ENCODE measurements around the gene ITPRIPL1.
A peak's percentile ranks its signal among the peaks of the same experiment; 100 is the strongest.

The ITPRIPL1 gene

DNA sequence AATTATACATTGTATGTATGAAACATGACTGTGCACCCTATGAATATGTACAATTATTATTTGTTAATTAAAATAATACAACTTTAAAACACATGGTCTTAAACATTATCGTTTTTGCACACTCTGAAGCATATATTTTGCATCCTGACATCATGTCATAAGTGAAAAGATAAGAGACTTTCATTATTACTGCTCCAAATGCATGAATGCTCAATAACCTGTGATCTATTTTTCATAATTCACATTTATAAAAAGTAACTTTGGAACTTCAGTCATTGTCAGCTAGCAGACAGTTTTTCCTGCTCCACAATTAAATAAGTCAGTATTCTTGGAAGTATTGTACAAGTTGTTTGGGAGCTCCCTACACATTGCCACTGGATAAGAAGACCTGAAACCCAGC is 1.3 kb upstream of the ITPRIPL1 start:
- no peak for DNase-seq

DNA sequence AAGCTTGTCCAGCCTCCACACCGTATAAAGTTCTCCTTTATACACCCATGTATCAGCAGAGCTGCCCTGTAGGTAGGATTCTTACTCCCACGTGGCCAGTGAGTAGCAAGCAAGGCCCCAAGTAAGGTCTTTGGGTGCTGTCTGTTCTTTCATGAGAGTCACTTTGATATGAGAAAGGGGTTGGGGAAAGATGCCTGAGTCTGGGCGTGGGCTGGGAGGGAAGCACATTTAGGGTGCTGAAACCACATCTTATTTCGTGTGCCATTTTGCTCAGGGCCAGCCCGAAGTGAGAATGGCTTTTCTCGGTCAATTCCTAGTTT is 436 bp upstream of the ITPRIPL1 start:
- DNase-seq: no peak

DNA sequence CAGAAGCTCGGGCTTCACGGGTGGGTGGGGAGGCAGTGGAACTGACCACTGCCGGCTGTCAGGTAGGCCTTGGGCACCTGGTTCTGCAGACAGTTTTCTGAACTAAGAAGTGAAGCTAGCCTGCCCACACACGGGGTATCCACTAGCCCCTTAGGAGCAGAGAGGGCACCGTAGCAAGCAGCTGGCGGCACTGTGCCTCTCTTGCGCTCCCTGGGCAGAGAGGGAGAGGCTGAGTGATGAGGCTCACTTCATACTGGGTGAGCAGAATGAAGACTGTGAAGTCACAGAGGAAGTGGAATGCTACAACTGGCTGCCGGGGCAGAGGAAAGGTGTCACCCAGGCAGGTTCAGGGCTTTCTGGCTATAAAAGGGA is 753 bp downstream of the ITPRIPL1 start:
- no peak for DNase-seq

DNA sequence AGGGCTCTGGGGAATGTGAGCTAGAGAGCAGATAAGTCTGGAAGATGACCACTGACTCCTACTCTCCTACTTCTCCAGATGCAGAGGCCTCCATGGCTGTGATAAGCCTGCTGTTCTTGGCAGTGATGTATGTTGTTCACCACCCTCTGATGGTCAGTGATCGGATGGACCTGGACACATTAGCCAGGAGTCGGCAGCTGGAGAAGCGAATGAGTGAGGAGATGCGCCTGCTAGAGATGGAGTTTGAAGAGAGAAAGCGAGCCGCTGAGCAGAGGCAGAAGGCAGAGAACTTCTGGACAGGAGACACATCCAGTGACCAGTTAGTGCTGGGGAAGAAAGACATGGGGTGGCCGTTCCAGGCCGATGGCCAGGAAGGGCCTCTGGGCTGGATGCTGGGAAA is 1.4 kb downstream of the ITPRIPL1 start:
- DNase-seq: no peak

DNA sequence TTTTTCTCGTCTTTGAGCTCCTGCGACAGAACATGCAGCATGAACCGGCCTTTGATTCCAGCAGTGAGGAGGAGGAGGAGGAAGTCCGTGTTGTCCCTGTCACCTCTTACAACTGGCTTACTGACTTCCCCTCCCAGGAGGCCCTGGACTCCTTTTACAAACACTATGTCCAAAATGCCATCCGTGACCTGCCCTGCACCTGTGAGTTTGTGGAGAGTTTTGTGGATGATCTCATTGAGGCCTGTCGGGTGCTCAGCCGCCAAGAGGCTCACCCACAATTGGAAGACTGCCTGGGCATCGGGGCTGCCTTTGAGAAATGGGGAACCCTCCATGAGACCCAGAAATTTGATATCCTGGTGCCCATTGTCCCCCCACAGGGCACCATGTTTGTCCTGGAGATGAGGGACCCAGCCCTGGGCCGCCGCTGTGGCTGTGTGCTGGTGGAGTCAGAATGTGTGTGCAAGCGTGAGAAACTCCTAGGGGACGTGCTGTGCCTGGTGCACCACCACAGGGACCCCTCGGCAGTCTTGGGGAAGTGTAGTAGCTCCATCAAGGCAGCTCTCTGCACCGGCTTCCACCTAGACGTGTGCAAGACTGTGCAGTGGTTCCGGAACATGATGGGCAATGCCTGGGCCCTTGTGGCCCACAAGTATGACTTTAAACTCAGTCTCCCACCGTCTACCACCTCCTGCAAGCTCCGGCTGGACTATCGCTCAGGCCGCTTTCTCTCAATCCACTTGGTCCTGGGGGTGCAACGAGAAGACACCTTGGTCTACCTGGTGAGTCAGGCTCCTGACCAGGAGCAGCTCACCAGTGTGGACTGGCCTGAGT is 2.1 kb downstream of the ITPRIPL1 start:
- DNase-seq: no peak

DNA sequence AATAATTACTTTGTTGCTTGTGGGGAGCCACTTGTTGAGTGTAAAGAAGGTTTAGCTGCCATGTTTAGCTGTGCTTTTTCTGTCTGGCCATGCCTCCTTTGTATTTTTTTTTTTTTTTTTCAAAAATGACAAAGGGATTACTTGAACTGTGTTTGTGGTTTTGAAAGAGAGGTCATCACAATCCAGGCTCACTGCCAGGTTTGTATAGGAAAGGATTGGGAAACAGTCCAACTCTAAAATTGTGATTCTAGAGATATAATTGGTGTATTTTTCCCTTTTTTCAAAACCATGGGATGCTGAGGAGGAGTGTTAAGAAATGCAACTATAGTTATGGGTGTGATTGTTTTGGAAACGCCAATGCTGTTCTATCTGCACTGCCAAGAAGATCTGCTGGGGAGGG is 4.3 kb downstream of the ITPRIPL1 start:
- DNase-seq: no peak

DNA sequence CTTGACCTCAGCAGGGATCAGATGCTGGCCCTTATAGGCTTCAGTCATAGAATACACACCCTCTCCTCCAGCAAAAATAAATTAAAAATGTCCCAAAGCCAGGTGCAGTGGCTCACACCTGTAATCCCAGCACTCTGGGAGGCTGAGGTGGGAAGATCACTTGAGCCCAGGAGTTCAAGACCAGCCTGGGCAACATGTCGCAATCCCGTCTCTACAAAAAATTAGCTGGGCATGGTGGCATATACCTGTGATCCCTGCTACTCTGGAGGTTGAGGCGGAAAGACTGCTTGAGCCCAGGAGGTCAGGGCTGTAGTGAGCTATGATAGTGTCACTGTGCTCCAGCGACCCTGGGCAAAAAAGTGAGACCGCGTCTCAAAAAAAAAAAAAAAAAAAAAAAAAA is 4.8 kb downstream of the ITPRIPL1 start:
- DNase-seq: no peak

DNA sequence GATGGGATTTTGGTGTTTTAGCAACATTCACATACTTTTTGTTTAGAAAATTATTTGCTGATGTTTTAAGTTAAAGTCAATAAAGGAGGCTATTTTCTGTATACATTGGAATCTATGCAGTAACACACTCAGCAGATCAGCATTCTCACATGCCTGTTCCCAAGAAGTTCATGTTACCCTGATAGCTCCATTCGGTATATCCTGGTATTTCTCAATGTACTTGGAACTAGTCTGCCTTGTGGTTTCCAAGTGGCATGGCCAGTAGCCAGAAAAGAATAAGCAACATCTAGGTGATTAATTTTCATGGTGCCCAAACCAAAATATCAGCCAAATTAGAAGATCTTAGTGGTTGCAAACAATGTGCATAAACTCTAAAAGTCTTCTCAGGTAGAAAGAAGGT is 5.3 kb downstream of the ITPRIPL1 start:
- no peak for DNase-seq

DNA sequence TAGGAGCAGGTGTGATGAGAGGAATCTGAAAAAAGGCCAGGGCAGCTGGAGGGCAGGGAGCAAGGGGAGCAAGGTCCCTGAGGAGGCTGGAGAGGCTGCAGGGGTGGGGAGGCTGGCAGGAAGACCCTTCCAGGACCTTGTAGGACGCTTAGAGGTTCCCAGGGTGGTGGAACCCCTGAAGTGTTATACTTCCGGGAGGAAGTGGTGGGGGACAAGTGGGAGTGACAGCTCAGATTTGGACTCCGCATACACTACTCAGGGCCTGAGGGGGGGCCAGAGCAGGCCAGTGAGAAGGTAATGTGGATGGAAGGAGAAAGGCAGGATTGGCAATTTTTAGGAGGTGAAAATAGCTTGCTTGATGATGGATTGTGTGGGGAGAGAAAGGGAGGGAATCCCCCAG is 8.6 kb downstream of the ITPRIPL1 start:
- DNase-seq: no peak

DNA sequence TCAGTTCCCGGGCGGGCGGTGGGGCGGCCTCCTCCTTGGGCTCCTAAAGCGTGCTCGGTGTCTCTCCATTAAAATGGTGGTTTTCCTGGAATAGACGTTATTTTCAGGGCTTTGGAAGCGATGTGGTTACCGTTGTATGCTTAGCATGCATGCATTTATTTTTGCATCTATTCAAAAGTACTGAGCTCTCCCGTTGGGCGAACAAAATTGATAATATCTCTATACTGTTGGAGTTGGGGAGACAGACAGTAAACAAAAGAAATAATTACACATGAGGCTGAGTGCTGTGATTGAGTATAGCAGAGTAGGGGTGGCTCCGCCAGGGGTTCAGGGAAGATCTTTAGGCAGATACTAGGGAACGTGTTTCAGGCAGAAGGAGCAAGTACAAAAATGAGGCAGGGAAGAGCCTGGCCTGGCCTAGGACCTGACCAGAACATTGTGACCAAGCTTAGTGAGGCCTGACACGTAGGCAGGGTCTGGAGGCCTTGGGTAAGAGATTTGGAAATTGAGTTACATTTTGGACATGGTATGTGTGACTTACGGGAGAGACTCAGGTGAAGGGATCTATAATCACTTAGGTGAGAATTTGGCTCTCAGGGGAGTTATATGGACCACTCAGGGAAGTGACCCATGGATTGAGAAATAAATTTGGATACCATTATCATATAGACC is 11.1 kb downstream of the ITPRIPL1 start:
- DNase-seq: no peak

DNA sequence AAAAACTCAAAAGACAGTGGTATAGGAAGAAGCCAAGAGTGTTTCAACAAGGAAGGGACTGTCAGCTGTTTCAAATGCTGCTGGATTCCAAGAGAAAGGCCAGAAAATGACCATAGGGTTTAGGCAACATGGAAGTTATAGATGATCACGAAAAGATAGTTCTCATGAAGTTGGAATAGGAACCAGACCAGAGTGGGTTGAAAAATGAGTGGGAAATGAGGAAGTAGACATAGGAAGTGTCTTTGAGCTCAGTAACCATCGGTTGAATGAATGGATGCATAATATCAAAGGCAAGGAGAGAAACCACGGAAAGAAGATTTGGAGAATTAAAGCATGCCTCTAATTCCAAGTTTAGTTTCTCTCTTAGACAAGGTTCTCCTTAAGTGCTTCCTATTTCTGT is 11.8 kb downstream of the ITPRIPL1 start:
- DNase-seq: no peak

DNA sequence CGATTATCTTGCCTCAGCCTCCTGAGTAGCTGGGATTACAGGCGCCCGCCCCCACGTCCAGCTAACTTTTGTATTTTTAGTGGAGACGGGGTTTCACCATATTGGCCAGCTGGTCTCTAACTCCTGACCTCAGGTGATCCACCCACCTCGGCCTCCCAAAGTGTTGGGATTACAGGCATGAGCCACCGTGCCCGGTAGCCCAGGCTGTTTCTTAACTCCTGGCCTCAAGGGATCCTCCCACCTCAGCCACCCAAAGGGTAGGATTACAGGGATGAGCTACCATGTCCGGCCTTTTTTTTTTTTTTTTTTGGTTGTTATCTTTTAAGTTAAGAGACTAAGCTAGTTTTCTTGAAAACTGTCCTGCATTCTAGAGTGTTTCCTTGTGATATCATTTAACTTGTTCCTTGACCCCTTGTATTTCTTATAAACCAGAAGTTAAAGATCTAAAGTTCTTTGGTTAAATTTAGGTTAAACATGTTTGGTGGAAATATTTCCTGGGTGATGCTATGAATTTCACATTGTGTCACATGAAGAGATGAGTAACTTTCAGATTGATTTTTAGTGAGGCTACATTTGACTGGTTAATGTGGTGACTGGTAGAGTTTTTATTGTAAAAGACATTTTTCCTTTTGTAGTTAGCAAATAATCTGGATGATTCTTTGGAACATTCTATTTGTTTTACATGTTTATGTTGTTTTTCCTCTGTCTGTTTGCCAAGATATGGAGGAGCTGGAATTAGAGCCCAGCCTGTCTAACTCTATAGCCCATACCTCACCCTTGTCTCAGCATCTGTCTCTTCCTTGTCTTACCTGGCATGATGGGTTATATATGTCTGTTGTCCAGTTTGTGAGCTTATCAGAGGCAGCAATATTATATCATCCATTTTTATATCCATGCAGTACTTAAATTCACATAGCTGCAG is 15.6 kb downstream of the ITPRIPL1 start:
- DNase-seq: no peak

DNA sequence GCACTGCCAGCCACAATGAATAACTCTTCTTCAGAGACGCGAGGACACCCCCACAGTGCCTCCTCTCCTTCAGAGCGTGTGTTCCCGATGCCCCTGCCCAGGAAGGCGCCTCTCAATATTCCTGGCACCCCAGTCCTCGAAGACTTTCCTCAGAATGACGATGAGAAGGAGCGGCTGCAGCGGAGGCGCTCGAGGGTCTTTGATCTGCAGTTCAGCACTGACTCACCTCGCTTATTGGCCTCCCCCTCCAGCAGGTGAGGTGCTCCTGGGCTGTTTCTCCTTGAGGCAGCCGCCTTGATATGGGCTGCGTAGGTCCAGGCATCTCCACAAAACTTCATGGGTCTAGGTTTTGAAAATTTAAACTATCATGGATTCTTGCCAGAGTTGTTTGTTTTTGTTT is 16.5 kb downstream of the ITPRIPL1 start:
- no peak for DNase-seq

DNA sequence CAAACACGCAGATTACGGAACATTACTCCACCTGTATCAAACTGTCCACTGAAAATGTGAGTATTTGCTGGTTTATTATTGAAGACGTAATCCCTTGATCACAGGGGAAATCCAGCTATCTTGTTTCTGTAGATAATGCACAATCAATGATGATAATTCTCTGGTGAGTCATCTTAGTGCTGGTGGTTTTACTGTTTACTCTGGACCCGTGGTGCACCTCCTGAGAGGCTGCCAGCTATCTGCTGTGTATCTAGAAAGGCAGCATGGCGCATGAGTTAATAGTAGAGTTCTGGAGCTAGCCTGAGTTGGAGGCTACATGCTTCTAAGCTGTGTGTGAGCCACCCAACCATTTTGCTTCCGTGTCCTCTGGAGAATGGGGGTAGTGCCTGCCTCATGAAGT is 17.0 kb downstream of the ITPRIPL1 start:
- DNase-seq: no peak

DNA sequence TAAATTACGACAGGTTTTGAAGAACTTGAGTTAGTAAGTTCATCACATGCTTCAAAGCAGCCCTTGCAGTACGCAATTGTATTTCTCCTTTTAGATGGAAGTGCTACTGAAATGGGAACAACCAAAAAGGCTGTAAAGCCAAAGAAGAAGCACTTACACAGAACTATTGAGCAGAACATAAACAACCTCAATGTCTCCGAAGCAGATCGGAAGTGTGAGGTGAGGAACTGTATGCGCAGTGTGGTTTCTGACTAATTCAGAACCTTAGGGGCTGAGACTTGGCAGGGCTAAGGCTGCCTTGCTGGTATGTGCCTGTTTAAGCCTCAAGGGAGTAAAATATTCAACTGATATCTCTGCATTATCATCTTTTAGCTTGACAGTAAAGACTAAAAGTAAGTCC is 18.9 kb downstream of the ITPRIPL1 start:
- DNase-seq: no peak

DNA sequence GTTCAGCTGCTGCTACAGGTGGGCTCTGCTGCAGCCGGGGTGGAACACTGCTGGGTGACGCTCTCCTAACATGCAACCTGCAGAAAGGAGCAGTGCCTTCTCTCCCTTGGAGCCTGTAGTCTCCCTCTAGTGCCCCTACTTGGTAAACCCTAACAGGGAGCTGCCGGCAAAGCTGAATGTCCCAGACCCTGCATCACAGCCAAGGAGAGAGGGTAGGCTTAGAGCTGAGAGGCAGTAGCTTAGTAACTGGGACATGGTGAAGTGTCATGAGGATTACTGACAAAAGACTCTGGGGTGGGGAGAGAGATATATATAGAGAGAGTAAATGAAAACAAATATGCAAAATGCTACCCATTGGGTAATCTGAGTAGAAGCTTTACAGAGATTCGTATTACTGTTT is 20.3 kb downstream of the ITPRIPL1 start:
- DNase-seq: no peak

DNA sequence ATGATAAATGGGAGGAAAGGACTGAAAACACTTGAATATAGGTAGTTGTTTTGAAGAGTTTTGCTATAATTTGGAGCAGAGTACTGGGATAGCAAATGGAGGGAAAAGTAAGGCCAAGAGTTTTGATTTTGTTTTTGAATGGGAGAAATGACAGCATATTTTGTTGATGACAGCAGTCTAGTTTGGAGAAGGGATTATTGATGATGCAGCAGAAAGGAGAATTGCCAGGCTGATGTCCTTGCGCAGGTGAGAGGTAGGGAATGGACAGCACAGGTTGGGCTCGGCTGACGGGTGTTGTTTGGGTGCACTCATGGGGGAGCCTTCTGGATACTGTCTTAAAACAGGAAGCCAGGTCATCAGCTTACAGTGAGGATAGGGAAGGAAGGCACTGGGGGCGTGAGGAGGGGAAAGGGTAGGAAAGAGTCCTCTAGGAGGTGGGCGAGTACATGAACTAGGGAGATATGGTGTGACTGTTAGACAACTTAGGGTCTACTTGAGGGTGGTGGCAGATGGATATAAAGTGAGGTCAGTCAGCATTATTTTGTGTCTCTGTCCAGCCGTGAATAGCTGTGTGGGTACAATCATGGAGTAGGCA is 20.8 kb downstream of the ITPRIPL1 start:
- no peak for DNase-seq

DNA sequence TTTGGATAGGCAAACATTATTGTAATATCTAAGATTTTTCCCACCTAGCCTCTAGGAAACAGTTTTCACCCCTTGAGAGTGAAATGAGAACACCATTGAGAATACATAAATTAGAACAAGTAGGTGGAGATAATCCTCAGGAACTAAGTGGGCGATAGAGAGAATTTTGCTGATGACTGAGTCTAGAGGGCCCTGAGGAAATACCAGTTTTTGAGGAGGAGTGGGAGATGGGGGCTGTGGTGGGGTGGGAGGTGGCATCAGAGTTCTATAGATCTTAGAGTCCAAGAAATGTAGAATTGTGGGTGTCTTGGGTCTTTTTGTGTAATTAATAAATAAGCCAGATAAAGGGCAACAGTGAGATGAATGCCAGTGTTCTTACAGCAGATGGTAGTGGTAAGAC is 22.3 kb downstream of the ITPRIPL1 start:
- no peak for DNase-seq

DNA sequence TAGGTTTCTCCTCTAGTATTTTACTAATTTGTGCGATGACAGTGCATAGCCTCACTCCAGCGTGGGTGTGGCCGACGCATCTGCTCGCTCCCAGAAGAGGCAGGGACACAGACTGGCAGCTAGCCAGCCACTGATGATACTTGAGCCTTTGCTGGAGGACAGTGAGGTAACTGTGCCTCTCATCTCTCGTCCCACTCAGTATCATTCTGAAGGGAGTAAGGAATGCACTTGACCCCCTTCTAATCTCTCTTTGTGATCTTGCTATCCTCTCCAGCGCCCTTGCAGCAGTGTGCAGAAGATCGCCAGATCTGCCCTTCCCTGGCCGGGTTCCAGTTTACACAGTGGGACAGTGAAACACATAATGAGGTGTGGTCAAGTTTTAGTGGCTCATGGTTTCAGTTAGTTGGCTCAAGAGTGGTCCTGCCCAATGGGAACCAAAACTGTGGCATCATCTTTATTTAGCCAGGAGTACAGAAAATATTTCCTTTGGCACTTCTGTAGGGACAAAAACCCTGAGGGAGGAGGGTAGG is 28.0 kb downstream of the ITPRIPL1 start:
- DNase-seq: peak; percentile 54

DNA sequence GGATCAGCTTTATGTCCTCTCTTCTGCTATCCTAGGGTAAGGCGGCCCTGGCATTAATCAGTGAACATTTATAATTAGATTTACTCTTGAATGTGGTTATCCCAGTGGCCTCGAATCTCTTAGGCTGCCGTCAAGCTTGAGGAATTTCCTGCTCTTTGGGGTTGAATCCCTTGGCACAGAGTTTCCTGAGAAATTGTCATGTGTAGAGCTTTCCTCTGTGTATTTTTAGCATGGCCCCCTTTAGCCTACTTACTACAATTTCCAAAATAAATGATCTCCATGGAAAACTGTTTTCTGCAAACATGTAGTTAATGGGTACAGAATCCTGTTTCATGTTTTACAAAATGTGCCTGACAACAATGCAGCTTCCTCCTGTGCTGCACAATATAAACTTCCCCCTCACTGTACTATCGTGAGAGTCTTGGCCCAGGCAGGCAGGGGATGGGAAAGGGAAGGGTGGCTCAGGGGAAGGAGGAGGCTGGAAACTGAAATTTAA is 28.5 kb downstream of the ITPRIPL1 start:
- DNase-seq: no peak

DNA sequence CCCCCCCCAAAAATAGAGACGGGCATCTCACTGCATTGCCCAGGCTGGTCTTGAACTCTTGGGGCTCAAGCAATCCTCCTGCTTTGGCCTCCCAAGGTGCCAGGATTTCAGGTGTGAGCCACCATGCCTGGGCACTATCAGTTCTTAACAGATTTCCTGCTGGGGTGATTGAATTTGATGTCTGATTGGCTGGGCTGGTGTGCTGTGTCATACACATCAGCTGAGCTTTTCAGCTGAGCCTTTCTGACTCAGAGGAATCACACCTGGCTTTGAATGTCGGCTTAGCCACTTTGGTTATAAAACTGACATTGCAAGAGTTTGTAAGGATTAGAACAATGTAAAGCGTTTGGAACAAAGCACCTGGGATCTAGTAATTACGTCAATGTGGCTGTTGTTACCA is 29.4 kb downstream of the ITPRIPL1 start:
- no peak for DNase-seq

DNA sequence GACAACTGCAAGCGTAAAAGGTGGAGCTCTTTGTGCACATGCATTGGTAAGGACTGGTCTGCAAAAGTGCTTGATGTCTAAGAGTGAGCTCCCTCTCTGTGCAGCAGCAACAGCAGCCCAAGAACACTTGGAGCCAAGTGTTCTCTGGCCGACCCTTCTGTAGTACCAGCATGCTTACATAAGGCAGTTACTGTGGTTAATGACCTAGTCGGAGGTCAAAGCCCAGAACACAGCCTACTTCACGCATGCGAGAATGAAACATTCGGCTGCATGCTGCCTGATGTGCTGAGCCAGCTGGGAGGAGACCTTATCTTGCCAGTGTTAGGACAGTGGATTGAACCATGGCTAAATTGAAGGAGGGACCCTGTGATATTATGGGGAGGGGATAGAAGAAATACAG is 31.8 kb downstream of the ITPRIPL1 start:
- no peak for DNase-seq

DNA sequence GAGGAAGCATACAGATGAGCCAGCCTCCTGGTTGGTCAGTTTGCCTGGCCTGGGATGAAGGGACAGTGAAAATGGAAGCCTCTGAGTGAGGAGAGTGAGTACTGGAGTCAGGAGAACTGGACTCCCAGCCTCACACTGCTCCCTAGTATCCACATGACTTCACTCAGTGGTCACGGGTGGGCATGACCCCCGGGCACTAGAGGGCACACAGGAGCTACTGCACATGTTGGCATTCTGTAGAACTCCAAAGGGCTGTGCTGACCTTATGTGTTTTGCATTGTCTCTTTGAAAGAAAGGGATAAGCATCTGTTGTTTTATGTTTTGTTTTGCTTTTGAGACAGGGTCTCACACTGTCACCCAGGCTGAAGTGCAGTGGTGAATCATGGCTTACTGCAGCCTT is 34.2 kb downstream of the ITPRIPL1 start:
- DNase-seq: no peak
